GM23338 (cell line): ENCODE data around the gene IL23R. TPM values are rescaled to one million over a fixed set of nuclear protein-coding genes. Genes with fewer than 3 reads are reported as not detected.
A peak's percentile ranks its signal among the peaks of the same experiment; 100 is the strongest.

Experiments
- ATAC-seq: fragments of 200-7000 bp; cut with Tn5 transposase; 3 replicates; pipeline ENCODE4 v1.9.1; 2020
- DNase-seq: peaks from one replicate; pipeline ENCODE4 v3.0.0-alpha.2; 2015; ENCODE audit warnings: low spot score
- H2AFZ ChIP-seq: fragments of 200-600 bp; sonication (generic); 2 replicates; pipeline ENCODE4 v1.8.0; 2016; ENCODE audit warnings: antibody characterized with exemption, mild to moderate bottlenecking, moderate library complexity
- H3F3A ChIP-seq: fragments of 200-600 bp; sonication (generic); replicated peaks from 2 replicates; pipeline ENCODE4 v1.8.0; 2017; ENCODE audit warnings: antibody characterized with exemption, mixed run types, low read depth
- H3K27ac ChIP-seq: fragments of 200-600 bp; sonication (generic); 2 replicates; pipeline ENCODE4 v1.6.1; 2016; ENCODE audit warnings: low read depth
- H3K27me3 ChIP-seq: fragments of 200-600 bp; sonication (generic); 2 replicates; pipeline ENCODE4 v1.8.0; 2016; ENCODE audit warnings: mild to moderate bottlenecking, mixed run types, moderate library complexity; ENCODE audit not compliant: insufficient read depth
- H3K36me3 ChIP-seq: fragments of 200-600 bp; sonication (generic); 2 replicates; pipeline ENCODE4 v1.8.0; 2016; ENCODE audit warnings: mild to moderate bottlenecking; ENCODE audit not compliant: insufficient read depth
- H3K4me1 ChIP-seq: fragments of 200-600 bp; sonication (generic); 2 replicates; pipeline ENCODE4 v1.8.0; 2016; ENCODE audit warnings: mild to moderate bottlenecking, moderate library complexity; ENCODE audit not compliant: insufficient read depth
- H3K4me2 ChIP-seq: fragments of 200-600 bp; sonication (generic); 2 replicates; pipeline ENCODE4 v1.7.1; 2017; ENCODE audit warnings: mixed run types
- H3K4me3 ChIP-seq: fragments of 200-600 bp; sonication (generic); 2 replicates; pipeline ENCODE4 v1.6.1; 2016; ENCODE audit warnings: mixed run types
- H3K79me2 ChIP-seq: fragments of 200-600 bp; sonication (generic); replicated peaks from 2 replicates; pipeline ENCODE4 v1.8.0; 2017; ENCODE audit warnings: mild to moderate bottlenecking; ENCODE audit not compliant: insufficient read depth
- H3K9me2 ChIP-seq: fragments of 200-600 bp; sonication (generic); 2 replicates; pipeline ENCODE4 v1.8.0; 2017; ENCODE audit not compliant: insufficient read depth
- H4K20me1 ChIP-seq: fragments of 200-600 bp; sonication (generic); replicated peaks from 2 replicates; pipeline ENCODE4 v1.8.0; 2017; ENCODE audit warnings: mild to moderate bottlenecking; ENCODE audit not compliant: insufficient read depth
- H3K27ac Mint-ChIP-seq: 2 replicates; pipeline ENCODE4 v1.8.0; 2020; ENCODE audit warnings: inconsistent platforms, mild to moderate bottlenecking, moderate library complexity, mixed read lengths
- H3K27me3 Mint-ChIP-seq: 3 replicates; pipeline ENCODE4 v1.8.0; 2022; ENCODE audit warnings: low read depth, mild to moderate bottlenecking, moderate library complexity, mixed read lengths, inconsistent platforms; ENCODE audit not compliant: insufficient read depth, poor library complexity
- H3K36me3 Mint-ChIP-seq: 3 replicates; pipeline ENCODE4 v1.8.0; 2021; ENCODE audit warnings: low read depth, mild to moderate bottlenecking, inconsistent platforms, moderate library complexity, mixed read lengths
- H3K4me1 Mint-ChIP-seq: 3 replicates; pipeline ENCODE4 v1.8.0; 2020; ENCODE audit warnings: mild to moderate bottlenecking, inconsistent platforms, mixed read lengths
- H3K4me3 Mint-ChIP-seq: 3 replicates; pipeline ENCODE4 v1.8.0; 2021; ENCODE audit warnings: moderate library complexity, mild to moderate bottlenecking, inconsistent platforms, mixed read lengths
- H3K9me3 Mint-ChIP-seq: 3 replicates; pipeline ENCODE4 v1.8.0; 2020; ENCODE audit warnings: moderate library complexity, mild to moderate bottlenecking, inconsistent platforms, mixed read lengths
- EZH2phosphoT487 ChIP-seq: fragments of 200-600 bp; sonication (generic); IDR thresholded peaks from one replicate; pipeline ENCODE4 v1.8.1; 2018; ENCODE audit warnings: antibody characterized with exemption; ENCODE audit not compliant: unreplicated experiment
- JUNB ChIP-seq: IDR thresholded peaks from one replicate; pipeline ENCODE4 v1.6.1; 2016; ENCODE audit warnings: antibody characterized with exemption; ENCODE audit not compliant: unreplicated experiment
- POLR2AphosphoS5 ChIP-seq: IDR thresholded peaks from 2 replicates; pipeline ENCODE4 v1.6.1; 2016; ENCODE audit warnings: antibody characterized with exemption, low read depth
- REST ChIP-seq: IDR thresholded peaks from one replicate; pipeline ENCODE4 v1.6.1; 2018; ENCODE audit warnings: antibody characterized with exemption; ENCODE audit not compliant: unreplicated experiment
- STAT1 ChIP-seq: IDR thresholded peaks from one replicate; pipeline ENCODE4 v1.6.1; 2016; ENCODE audit warnings: antibody characterized with exemption; ENCODE audit not compliant: unreplicated experiment
- ZNF462 ChIP-seq: fragments of 250-450 bp; sonication (Bioruptor Pico); IDR thresholded peaks from 2 replicates; pipeline ENCODE4 v1.5.0; 2020; ENCODE audit warnings: mild to moderate bottlenecking, moderate library complexity
- polyA plus RNA-seq: library from polyadenylated mRNA; unstranded; fragments of >200 nt; fragmentation: Nextera tagmentation; extraction: Ambion mirVana; gene quantifications from 2 replicates; pipeline ENCODE4 v1.2.1, GENCODE V29; 2016
- total RNA-seq: library from RNA; depleted of rRNA; stranded (reverse); fragments of >200 nt; shearing (Covaris generic); gene quantifications from 2 replicates; pipeline ENCODE4 v1.2.3, GENCODE V29; 2014
- TF ChIP-seq, protein P1 (sequence below): IDR thresholded peaks from 2 replicates; pipeline ENCODE4 v1.6.1; 2016; ENCODE audit warnings: antibody characterized with exemption

The IL23R gene
- total and polyA plus RNA-seq, 2 experiments from 2014 or later: not detected

- no peak overlapping the region for H3K4me3 ChIP-seq
- H3K79me2 ChIP-seq: no peaks in the 10 kb centered on the region
- no peaks in the 10 kb centered on the region for H3K4me1 Mint-ChIP-seq
- H3K27me3 Mint-ChIP-seq: no peaks in the 10 kb centered on the region
- no peaks in the 10 kb centered on the region for H3K27me3 ChIP-seq
- H3K9me3 Mint-ChIP-seq: peaks cover 1% of the 10 kb centered on the region; the same call in 1 of the 3 replicates
- no peaks in the 10 kb centered on the region for H3K4me1 ChIP-seq
- no peak overlapping the region for H3K27ac Mint-ChIP-seq
- DNase-seq (no peak), ATAC-seq (no peak)
- H2AFZ ChIP-seq: 0 out of 2 replicates have a peak overlapping the region, but pooled peaks have one; percentile 54
- no peak overlapping the region for H3K4me3 Mint-ChIP-seq
- TF ChIP-seq ZNF462: no peak
- TF ChIP-seq EZH2phosphoT487: no peak
- H3K36me3 ChIP-seq: no peaks in the 10 kb centered on the region
- H3K36me3 Mint-ChIP-seq: no peaks in the 10 kb centered on the region
- no peak overlapping the region for H3K4me2 ChIP-seq
- no peak overlapping the region for H3K27ac ChIP-seq
- H3K9me2 ChIP-seq: 0 out of 2 replicates have a peak, but pooled peaks cover 7% of the 10 kb centered on the region
- H4K20me1 ChIP-seq: no peaks in the 10 kb centered on the region
- no peaks in the 10 kb centered on the region for H3F3A ChIP-seq
Measured at GRCh38 chr1:67174716-67175284, 8.5 kb downstream of the IL23R start.

DNA sequence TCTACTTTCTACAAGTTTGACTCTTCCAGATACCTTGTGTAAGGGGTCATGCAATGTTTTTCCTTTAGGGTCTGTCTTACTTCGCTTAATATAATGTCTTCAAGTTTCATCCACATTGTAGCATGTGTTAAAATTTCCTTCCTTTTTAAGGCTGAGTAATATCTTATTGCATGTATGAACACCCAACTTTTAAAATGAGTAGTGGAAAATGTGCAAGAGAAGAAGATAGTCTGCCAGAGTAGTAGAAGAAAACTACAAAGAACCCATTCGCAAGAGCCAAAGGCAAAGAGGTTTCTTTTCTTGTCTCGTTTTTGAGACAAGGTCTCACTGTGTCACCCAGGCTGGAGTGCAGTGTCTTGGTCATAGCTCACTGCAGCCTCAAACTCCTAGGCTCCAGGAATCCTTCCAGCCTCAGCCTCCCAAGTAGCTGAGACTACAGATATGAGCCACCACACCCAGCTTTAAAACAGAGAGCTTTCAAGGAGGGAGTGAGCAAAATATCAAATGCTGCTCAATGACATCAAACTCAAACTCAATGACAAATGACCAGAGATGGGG lies 9.4 kb downstream of the IL23R start:
- Histone ChIP-seq H3K79me2 (no peaks in the 10 kb centered on the region), H3K27ac (no peak overlapping the region), H3K4me3 (no peak overlapping the region), H3K4me2 (no peak overlapping the region), H4K20me1 (no peaks in the 10 kb centered on the region), H3K27me3 (no peaks in the 10 kb centered on the region), H3F3A (no peaks in the 10 kb centered on the region), H3K36me3 (no peaks in the 10 kb centered on the region), H3K4me1 (no peaks in the 10 kb centered on the region), H2AFZ (peak overlapping the region; percentile 38; the same call in 1 of the 2 replicates), H3K9me2 (0 out of 2 replicates have a peak, but pooled peaks cover 7% of the 10 kb centered on the region)
- DNase-seq: no peak
- Mint-ChIP-seq H3K36me3 (no peaks in the 10 kb centered on the region), H3K4me1 (no peaks in the 10 kb centered on the region), H3K9me3 (peaks cover 2% of the 10 kb centered on the region; the same call in 1 of the 3 replicates), H3K4me3 (no peak overlapping the region), H3K27ac (no peak overlapping the region), H3K27me3 (no peaks in the 10 kb centered on the region)
- no peak for ATAC-seq
- TF ChIP-seq POLR2AphosphoS5 (no peak), REST (no peak), STAT1 (no peak), JUNB (no peak)
- TF ChIP-seq, protein P1, sequence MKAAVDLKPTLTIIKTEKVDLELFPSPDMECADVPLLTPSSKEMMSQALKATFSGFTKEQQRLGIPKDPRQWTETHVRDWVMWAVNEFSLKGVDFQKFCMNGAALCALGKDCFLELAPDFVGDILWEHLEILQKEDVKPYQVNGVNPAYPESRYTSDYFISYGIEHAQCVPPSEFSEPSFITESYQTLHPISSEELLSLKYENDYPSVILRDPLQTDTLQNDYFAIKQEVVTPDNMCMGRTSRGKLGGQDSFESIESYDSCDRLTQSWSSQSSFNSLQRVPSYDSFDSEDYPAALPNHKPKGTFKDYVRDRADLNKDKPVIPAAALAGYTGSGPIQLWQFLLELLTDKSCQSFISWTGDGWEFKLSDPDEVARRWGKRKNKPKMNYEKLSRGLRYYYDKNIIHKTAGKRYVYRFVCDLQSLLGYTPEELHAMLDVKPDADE: no peak
